GM19193 (cell line): Measurements from ENCODE around the gene WDR7.

Experiments used
- POLR2A ChIP-seq: IDR thresholded peaks from 4 replicates; pipeline ENCODE4 v1.6.1; 2011; ENCODE audit not compliant: insufficient read depth, insufficient read length; ENCODE audit errors: extremely low read depth

WDR7 gene

DNA sequence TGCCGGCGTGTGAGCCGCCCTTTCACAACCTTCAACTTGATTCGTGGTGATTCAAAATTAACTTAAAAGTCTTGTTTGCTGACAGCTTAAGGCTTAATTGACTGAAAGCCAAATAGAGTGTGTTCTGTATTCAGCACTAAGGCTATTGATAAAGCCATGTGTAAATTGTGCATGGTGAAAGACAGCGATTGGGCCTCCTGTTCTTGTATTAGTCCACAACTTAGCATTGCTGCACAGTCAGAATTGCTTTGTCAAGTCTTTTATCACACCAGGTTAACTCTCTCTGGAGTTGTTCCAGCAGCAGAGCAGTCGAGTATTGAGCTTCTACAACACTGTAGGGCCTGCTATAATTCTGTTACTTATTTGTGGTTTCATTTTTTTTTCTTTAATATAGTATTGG lies 210.1 kb downstream of the WDR7 start:
- no peak for TF ChIP-seq POLR2A

DNA sequence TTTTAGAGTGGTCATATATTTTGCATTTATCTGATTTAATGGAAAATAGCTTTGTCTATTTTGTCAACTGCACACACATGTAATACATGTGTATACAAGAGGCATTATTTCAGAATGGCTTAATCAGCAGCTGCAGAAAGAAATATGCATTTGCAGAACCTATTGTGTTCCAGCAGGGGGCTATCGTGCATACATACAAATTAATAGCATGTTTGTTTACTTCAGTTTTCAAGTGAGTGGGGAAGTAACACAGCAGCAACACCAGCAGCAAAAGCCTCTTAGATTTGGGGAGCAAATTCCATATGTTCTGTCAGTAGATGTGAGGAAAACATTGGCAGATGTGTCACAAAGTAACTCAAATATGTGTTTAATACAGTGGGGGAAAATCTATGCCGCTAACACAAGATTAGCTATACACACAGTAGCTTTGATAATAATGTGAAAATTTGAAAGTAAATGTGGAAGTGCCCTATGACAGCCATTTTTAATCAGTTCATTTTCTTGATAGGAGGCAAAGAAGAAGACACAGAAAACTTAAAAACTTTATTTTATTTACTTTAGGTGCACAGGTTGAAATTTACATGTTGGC lies 218.1 kb downstream of the WDR7 start:
- TF ChIP-seq POLR2A: no peak

DNA sequence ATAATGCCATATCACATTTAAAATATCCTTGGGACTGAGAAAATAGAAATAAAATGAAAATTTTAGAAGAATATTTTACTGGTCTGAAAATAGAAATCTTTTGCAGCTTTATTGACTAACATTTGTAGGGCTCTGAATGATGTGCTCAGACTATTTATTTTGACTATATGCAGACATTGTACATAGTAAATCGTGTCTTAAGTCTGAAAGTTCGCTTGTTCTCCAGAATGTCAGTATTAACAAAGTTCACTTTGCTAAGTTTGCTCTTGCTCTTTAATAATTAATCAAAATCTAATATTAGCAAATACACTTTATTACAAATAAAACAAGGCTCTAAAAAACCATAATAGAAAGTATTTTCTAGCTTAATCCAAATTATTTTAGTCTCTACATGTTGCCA lies 219.8 kb downstream of the WDR7 start:
- no peak for TF ChIP-seq POLR2A

DNA sequence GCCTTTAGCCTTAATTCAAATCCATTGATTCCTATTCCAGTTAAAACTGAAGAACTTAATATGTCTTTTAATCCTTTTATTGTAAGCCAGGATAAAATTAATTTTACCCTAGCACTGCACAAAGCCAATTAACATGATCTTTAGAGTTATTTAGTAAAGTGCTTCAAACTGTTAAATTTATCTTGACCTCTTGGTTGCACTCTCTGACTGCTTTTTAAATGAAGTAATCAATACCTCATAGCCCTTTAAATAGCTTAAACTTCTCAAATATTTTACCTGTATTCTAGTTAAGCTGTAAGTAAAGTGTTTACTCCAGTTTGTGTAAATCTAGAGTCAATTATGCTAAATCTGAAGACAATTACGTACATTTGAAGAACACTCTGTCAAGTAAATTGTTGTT lies 221.0 kb downstream of the WDR7 start:
- no peak for TF ChIP-seq POLR2A

DNA sequence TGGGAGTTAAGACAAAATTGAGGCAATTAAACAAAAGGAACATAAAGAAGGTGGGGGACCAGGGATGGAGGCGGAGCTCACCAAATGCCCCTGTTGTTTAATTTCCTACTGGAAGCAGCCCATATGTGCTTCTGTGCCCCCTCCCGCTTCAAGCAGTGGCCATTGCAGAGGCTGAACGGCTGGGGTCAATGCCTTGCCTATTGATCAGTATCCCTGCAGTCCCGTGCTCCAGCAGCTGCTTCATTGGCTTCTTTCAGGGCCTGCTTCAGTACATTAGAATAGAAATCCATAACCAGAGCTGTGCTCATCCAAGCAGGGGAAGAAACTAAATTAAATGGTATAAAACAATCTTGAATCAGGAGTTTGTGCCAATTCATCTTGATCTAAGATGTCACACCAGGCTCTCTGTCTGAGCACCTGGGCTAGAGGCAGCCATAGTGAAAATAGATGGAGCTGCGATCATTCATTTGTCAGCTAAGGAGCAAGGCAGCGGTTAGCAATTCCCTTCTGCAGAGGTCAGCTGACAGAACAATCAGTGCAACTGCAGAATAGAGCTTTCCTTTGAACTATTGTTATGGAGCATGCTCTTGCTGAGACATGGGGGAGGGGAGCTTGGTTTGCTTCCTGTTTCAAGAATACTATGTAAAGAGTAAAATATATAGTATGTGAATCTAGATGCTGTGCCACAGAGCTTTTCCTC lies 222.4 kb downstream of the WDR7 start:
- no peak for TF ChIP-seq POLR2A

DNA sequence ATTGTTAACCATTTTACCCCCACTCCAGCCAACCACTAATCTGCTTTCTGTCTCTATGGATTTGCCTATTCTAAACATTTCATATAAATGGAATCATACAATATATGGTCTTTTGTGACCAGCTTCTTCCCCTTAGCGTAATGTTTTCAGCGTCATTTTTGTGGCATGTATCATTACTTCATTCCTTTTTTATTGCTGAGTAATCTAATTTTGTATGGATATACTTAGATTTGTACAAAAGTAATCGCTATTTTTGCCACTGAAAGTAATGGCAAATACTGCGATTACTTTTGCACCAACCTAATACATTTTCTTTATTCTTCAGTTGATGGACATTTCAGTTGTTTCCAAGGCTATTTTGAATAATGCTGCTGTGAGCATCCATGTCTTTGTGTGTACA lies 227.6 kb downstream of the WDR7 start:
- TF ChIP-seq POLR2A: no peak

DNA sequence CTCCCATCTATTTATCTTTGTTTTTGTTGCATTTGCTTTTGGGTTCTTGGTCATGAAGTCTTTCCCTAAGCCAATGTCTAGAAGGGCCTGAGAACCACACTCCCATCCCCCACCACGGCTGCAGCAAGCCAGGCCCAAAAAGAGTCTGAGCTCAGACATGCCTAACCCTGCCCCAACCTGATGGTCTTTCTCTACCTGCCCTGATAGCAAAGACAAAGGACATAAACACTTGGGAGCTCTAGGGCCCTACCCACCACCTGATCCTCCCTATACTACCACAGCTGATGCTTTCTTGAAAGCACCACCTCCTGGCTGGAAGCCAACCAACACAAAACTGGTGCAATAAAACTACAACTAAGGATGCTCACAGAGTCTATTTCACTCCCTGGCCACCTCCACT lies 233.4 kb downstream of the WDR7 start:
- no peak for TF ChIP-seq POLR2A

DNA sequence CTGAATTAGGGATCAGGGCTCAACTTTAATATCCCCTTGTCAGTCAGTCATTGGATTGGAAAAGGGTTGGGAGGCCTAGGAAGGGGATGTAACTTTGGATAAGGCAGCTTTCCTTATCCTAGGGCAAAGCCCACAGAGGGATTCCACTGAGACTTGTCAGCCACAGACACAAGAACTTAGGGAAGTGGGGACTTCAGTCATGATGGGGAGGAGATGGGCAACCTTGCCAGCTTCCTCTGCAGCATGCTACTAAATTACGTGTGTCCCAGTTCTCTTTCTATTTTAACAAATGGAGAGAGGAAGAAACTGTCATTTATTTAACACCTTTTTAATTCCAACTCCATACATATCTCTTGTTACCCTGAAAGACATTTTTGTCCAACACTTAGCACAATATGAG lies 237.8 kb downstream of the WDR7 start:
- no peak for TF ChIP-seq POLR2A

DNA sequence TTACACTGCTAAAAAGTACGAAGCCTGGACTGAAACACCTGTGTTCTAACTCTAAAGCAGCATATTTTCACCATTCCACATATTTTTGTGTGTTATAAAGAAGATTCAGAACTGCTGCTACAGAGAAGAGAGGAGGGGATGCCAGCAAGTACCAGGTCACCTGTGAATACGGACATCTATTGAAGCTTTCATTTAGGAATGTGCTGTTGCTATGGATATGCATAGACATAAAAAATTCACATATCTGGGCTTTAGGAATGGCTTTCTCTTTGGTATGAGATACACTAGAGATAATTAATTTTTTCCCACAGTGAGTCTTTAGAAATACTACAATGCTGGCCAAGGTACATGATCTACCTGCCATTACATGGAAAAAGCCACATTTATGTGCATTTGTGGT lies 238.5 kb downstream of the WDR7 start:
- TF ChIP-seq POLR2A: no peak

DNA sequence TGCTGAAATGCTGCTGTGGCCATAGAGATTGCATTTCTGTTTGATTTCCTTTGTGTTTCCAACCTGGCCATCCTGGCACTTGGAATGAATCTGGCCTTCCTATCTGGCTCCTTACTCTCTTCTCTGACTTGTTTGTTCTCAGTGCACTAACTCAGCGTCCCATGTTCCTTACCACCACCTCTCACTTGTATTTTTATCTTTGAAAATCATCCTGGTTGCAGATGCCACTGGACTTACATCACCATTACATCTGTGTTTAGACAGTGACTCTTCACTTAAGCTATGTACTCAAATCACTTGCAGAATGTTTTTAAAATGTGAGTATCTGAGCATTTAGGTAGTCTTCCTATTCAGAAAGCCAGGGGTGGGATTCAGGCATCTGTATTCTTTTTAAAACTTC lies 239.5 kb downstream of the WDR7 start:
- no peak for TF ChIP-seq POLR2A

DNA sequence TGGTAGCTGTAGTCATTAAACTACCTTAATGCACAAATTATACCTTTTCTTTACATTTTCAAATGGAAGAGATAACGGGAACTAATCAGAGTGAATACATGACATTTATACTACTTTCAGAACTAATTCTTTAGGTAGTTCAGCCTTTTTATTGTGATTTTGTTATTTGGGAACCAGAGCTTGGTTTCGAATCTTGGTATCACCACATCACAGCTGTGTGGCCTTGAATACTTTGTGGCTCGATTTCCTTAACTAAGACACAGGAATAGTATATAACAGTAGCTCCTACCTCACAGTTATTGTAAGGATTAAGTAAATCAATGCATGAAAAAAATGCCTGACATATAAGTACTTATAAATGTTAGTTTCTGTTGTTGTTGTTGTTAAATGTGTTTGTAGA lies 240.0 kb downstream of the WDR7 start:
- no peak for TF ChIP-seq POLR2A

DNA sequence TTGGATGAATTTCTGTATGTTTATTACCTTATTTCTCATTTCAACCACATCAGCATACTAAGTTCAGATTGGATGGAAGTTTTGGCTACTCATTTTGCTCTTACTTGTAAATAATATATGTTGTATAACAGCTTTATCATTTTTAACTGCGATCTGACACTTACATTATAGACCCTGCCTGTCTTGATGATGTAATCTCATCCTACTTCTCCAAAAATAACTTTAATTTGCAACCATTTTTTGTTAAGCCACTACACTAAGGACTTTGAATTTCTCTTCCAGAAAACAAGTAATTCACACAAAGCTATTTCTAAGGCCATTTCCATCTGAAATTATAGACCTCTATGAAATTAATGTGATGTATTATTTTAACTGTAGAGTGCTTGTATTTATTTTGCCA lies 240.7 kb downstream of the WDR7 start:
- TF ChIP-seq POLR2A: no peak

DNA sequence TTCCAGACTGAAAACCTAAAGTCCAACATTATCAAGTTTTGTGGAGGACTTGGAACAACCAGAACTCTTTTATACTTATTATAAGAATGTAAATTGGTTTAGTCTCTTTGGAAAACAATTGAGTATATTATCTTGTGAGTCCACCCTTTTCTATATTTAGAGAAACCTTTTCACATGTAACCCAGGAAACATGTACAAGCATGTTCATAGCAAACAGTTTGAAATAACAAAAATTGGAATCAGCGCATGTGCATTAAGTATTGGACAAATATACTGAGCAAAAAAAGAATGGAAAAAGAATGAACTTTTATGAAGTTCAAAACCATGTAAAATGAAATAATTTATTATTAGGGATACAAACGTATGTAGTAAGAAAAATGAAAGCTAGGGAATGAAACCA lies 246.0 kb downstream of the WDR7 start:
- TF ChIP-seq POLR2A: no peak

DNA sequence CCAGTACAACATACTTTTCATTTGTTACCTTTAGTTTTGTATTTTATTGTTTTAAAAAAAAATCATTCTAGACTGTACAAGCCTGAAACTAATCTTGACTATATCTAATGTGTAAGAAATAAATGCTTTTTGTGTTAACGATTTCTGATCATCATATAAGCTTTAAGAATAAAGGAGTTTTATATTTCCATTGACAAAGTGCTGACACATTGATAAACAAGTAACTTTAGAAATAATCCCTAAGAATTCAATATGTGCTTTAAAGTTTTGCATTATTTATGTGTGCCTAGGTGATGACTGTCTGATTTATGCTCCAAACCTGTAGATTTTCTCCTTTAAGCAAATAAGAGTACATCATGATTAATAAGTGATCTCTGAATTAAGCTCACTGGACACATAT lies 248.5 kb downstream of the WDR7 start:
- TF ChIP-seq POLR2A: no peak

DNA sequence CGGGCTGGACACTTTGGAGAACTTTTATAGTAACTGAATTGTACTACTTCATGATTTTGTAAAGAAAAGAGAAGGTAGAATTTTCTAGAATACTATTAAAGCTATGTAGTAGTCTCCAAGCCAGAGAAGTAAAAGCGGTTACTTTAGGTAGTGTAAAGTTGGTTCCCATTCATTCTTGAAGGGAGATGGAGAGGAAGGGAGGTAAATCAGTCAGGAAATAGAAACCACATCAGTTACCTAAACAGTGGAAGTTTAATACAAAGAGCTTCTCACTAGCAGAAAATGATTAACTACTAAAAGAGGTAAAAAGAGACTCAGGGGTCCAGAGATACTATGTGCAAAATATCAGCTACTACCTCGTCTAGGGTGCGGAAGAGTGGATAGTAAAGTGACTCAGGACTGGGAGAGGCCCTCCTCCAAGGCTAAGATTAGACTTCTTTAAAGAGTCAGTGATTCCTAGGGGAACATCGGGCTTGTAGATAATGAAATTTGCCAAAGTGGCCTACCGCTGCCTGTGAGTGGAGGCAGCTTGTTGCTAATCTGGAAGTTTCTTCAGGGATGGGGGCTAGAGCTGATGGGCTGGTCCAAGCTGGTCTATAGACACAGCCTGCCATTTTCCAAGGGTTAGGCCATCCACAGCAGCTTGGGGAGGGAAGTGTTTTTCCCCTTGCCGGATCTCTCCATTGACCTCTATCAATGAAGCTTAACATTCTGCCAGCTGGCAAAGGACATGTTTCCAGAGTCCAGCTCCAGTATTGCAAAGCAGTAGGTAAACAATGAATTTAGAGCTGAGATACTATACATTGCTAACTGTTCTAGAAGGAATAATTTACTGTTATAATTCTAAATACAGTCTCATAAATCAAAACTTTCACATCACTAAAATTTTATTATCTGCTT lies 249.3 kb downstream of the WDR7 start:
- TF ChIP-seq POLR2A: no peak

DNA sequence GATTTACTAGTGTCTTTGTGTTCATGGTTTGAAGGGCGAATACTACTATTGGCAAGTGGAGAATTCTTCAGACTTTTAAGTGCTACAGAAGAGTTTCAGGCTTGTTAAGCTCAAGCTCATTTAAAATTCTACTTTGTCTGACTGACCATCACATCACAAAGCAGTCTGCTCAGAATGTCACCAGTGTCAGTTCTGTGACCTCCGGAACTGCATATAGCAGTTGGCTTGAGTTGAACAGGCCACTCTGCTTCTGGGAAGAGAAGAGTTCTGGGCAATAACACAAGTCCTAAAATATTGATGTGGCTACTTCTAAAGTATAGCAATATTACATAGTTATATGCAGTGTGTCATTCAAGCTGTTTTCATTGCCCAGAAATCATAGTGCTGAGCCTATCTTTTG lies 250.8 kb downstream of the WDR7 start:
- no peak for TF ChIP-seq POLR2A
